Ovary (tissue), 9 donors: ENCODE results near the gene E2F7. TPM values are rescaled to one million over a fixed set of nuclear protein-coding genes. Genes with fewer than 3 reads are reported as not detected.

Experiments used
- DNase-seq, 5 donors: peaks; one replicate each; pipeline ENCODE4 v3.0.0-alpha.2; 2019 to 2020
- H3K27ac ChIP-seq, 2 donors: fragments of 200-600 bp; one replicate each; pipeline versions ENCODE4 v1.5.1 to v1.8.0; 2019 to 2022
- H3K27me3 ChIP-seq: fragments of 200-600 bp; one replicate; pipeline ENCODE4 v1.8.0; 2022
- H3K36me3 ChIP-seq: fragments of 200-600 bp; sonication (generic); one replicate; pipeline ENCODE4 v1.5.1; 2019
- H3K4me1 ChIP-seq: one replicate; pipeline ENCODE4 v1.8.1; 2013; ENCODE audit warnings: mild to moderate bottlenecking, moderate library complexity; ENCODE audit not compliant: insufficient read depth
- H3K4me3 ChIP-seq: fragments of 200-600 bp; sonication (generic); one replicate; pipeline ENCODE4 v1.5.1; 2017
- H3K9me3 ChIP-seq, 2 donors: fragments of 200-600 bp in 1 of 2; sonication (generic) in 1 of 2; one replicate each; pipeline versions ENCODE4 v1.5.1 to v1.8.1; 2013 to 2019; ENCODE audit warnings: mild to moderate bottlenecking in 1 of 2, moderate library complexity in 1 of 2
- CTCF ChIP-seq, 3 donors: fragments of 450-650 bp in 2 of 3; fragments of 200-600 bp in 1 of 3; IDR thresholded peaks; one replicate each; pipeline versions ENCODE4 v1.5.1 to v1.8.0; 2016 to 2022; ENCODE audit warnings: antibody characterized with exemption in 3 of 3, mild to moderate bottlenecking in 1 of 3
- EP300 ChIP-seq: sonication (generic); formaldehyde crosslinking; IDR thresholded peaks from one replicate; pipeline ENCODE4 v1.6.1; 2017; ENCODE audit warnings: antibody characterized with exemption
- POLR2A ChIP-seq: fragments of 450-650 bp; IDR thresholded peaks from one replicate; pipeline ENCODE4 v1.6.1; 2017; ENCODE audit warnings: antibody characterized with exemption, mild to moderate bottlenecking, moderate library complexity
- WGBS, 3 donors: extraction: QIAGEN DNeasy Blood & Tissue Kit in 1 of 3; methylation state at CpG; one replicate each; pipeline versions ENCODE4 v1.1.5 to v1.1.7; 2013 to 2017; 5-methylcytosine and 5-hydroxymethylcytosine counted together
- intact Hi-C, 4 donors: fragments of 100-400 bp; cut with DNase I; formaldehyde crosslinking; loops; one replicate each; pipeline versions ENCODE4 v1.11.0 to v1.15.1; 2022 to 2023
- polyA plus RNA-seq, 2 donors: library from polyadenylated mRNA; stranded (reverse); fragments of 200-250 nt in 1 of 2; fragments of 350-450 nt in 1 of 2; fragmentation: Illumina TruSeq in 1 of 2; extraction: RNeasy Lipid Tissue Mini Kit (QIAGEN cat#74804) in 1 of 2; gene quantifications; one replicate each; pipeline ENCODE4 v1.2.3, GENCODE V29; 2013 to 2014
- total RNA-seq, 7 donors: library from RNA; depleted of rRNA in 2 of 7; stranded (reverse); fragments of >200 nt in 2 of 7; fragmentation: NEBNext Ultra II Directional in 3 of 7; extraction: Animal tissue kit (Norgen Biotek cat#: 25700) in 3 of 7; gene quantifications; one replicate each; pipeline versions ENCODE4 v1.1.0 to v1.2.4, GENCODE V29; 2016 to 2023
- donor health status: DM: no; HTN: no; CAD: no; lungs with moderate emphysema.
- donor health status: DM: no; HTN: no; CAD: no.
- donor health status: Bipolar disorder and iron deficiency.
- donor health status: DM: yes; HTN: yes; CAD: no.
- donor health status: DM: no; HTN: no; CAD: no.
- donor health status: DM: yes; HTN: yes; CAD: no.

The E2F7 gene
- total and polyA plus RNA-seq, 9 donors, result 0.12 to 1.3 (median 0.45) TPM; not detected in 2

GRCh38 chr12:77032406-77032805, 33.0 kb downstream of the E2F7 start:
- H3K4me1 ChIP-seq, result no peaks in the 10 kb centered on the region
- TF ChIP-seq EP300 (no peak), CTCF (IDR thresholded peaks at IDR 0.05) (no peak), POLR2A (no peak)
- DNase-seq, result no peak
- 90 to 97% (median 94%) methylated on average over 2 of the region's 2 CpGs for WGBS, 3 donors
- H3K27me3 ChIP-seq, result no peaks in the 10 kb centered on the region
- H3K36me3 ChIP-seq, result no peaks in the 10 kb centered on the region
- no peak overlapping the region for H3K4me3 ChIP-seq
- no peak overlapping the region for H3K27ac ChIP-seq
- H3K9me3 ChIP-seq, result no peaks in the 10 kb centered on the region
- intact Hi-C loops, result no loop called here

- no peaks in the 10 kb centered on the region for H3K36me3 ChIP-seq
- no peak overlapping the region for H3K27ac ChIP-seq
- H3K27me3 ChIP-seq, result no peaks in the 10 kb centered on the region
- WGBS, 3 donors, result 91 to 97% (median 94%) methylated on average over 4 of the region's 4 CpGs
- no peaks in the 10 kb centered on the region for H3K9me3 ChIP-seq
- no peak overlapping the region for H3K4me3 ChIP-seq
- intact Hi-C loops, result no loop called here
- TF ChIP-seq EP300, result no peak
- TF ChIP-seq CTCF (IDR thresholded peaks at IDR 0.05), result no peak
- TF ChIP-seq POLR2A, result no peak
- H3K4me1 ChIP-seq, result no peaks in the 10 kb centered on the region
- DNase-seq, result no peak
These were observed 33.6 kb downstream of the E2F7 start for GRCh38 chr12:77031745-77032144.

- 90 to 92% (median 92%) methylated on average over 6 of the region's 6 CpGs for WGBS, 3 donors
- no peaks in the 10 kb centered on the region for H3K9me3 ChIP-seq
- H3K4me1 ChIP-seq, result no peaks in the 10 kb centered on the region
- intact Hi-C loops, result no loop called here
- H3K36me3 ChIP-seq, result no peaks in the 10 kb centered on the region
- no peak for DNase-seq
- no peak overlapping the region for H3K27ac ChIP-seq
- TF ChIP-seq EP300 (no peak), POLR2A (no peak), CTCF (IDR thresholded peaks at IDR 0.05) (no peak)
- H3K27me3 ChIP-seq, result no peaks in the 10 kb centered on the region
- H3K4me3 ChIP-seq, result no peak overlapping the region
These were observed 39.5 kb downstream of the E2F7 start for GRCh38 chr12:77025782-77026314.

- H3K27me3 ChIP-seq, result no peaks in the 10 kb centered on the region
- intact Hi-C loops, result no loop called here
- no peaks in the 10 kb centered on the region for H3K4me1 ChIP-seq
- H3K27ac ChIP-seq, result no peak overlapping the region
- H3K36me3 ChIP-seq, result no peaks in the 10 kb centered on the region
- no peak for TF ChIP-seq POLR2A
- no peak for TF ChIP-seq EP300
- no peak for TF ChIP-seq CTCF (IDR thresholded peaks at IDR 0.05)
- no peak overlapping the region for H3K4me3 ChIP-seq
- WGBS, 3 donors, result 91 to 94% (median 93%) methylated on average over 6 of the region's 6 CpGs
- no peak for DNase-seq
- no peaks in the 10 kb centered on the region for H3K9me3 ChIP-seq
These were observed 41.9 kb downstream of the E2F7 start for GRCh38 chr12:77023501-77023900.
